DOHH2 (cell line): ENCODE measurements around the gene COLEC12.

Experiments
- H3F3A ChIP-seq: fragments of 200-600 bp; sonication (generic), shearing (Covaris generic); 2 replicates; pipeline ENCODE4 v1.6.0; 2016; ENCODE audit warnings: antibody characterized with exemption, mild to moderate bottlenecking; ENCODE audit not compliant: control insufficient read depth, insufficient read depth
- H3K27ac ChIP-seq: fragments of 200-600 bp; sonication (generic); 2 replicates; pipeline ENCODE4 v1.5.1; 2014; ENCODE audit warnings: low read depth, mild to moderate bottlenecking, low read length, moderate library complexity
- H3K27me3 ChIP-seq: fragments of 200-600 bp; sonication (generic); 2 replicates; pipeline ENCODE4 v1.6.1; 2014; ENCODE audit warnings: mild to moderate bottlenecking, low read length, mixed read lengths; ENCODE audit not compliant: control insufficient read depth
- H3K36me3 ChIP-seq: fragments of 200-600 bp; sonication (generic); 2 replicates; pipeline ENCODE4 v1.6.1; 2014; ENCODE audit warnings: mild to moderate bottlenecking, low read length, moderate library complexity, mixed read lengths; ENCODE audit not compliant: control insufficient read depth
- H3K4me1 ChIP-seq: fragments of 200-600 bp; sonication (generic); 2 replicates; pipeline ENCODE4 v1.6.1; 2014; ENCODE audit warnings: mild to moderate bottlenecking, low read length, mixed read lengths; ENCODE audit not compliant: control insufficient read depth
- H3K4me2 ChIP-seq: fragments of 200-600 bp; sonication (generic); 2 replicates; pipeline ENCODE4 v1.6.0; 2014; ENCODE audit warnings: mild to moderate bottlenecking, low read length, moderate library complexity
- H3K4me3 ChIP-seq: fragments of 200-600 bp; sonication (generic); 2 replicates; pipeline ENCODE4 v1.5.1; 2014; ENCODE audit warnings: mild to moderate bottlenecking, low read length, mixed read lengths
- H3K79me2 ChIP-seq: fragments of 200-600 bp; sonication (generic); 2 replicates; pipeline ENCODE4 v1.6.1; 2014; ENCODE audit warnings: mild to moderate bottlenecking, low read length, mixed read lengths; ENCODE audit not compliant: control insufficient read depth
- H3K9me2 ChIP-seq: fragments of 200-600 bp; sonication (generic); replicated peaks from 2 replicates; pipeline ENCODE4 v1.6.1; 2014; ENCODE audit warnings: mild to moderate bottlenecking, low read length, mixed read lengths; ENCODE audit not compliant: control insufficient read depth
- H3K9me3 ChIP-seq: fragments of 200-600 bp; sonication (generic); 2 replicates; pipeline ENCODE4 v1.6.1; 2014; ENCODE audit warnings: antibody characterized with exemption, low read length, mixed read lengths; ENCODE audit not compliant: control insufficient read depth, insufficient read depth
- H4K20me1 ChIP-seq: fragments of 200-600 bp; sonication (generic); 2 replicates; pipeline ENCODE4 v1.6.0; 2014; ENCODE audit warnings: low read depth, mild to moderate bottlenecking, antibody characterized with exemption, low read length, moderate library complexity; ENCODE audit not compliant: control insufficient read depth, insufficient read depth
- EZH2phosphoT487 ChIP-seq: fragments of 200-600 bp; sonication (generic); IDR thresholded peaks from 2 replicates; pipeline ENCODE4 v1.6.1; 2017; ENCODE audit warnings: borderline replicate concordance, mild to moderate bottlenecking, antibody characterized with exemption, low read length, moderate library complexity, mixed read lengths
- TF ChIP-seq, protein P1 (sequence below): fragments of 200-600 bp; sonication (generic); IDR thresholded peaks from one replicate; pipeline ENCODE4 v1.5.1; 2014; ENCODE audit warnings: antibody characterized with exemption, mild to moderate bottlenecking, low read depth, low read length; ENCODE audit not compliant: poor library complexity, severe bottlenecking

Gene COLEC12

GRCh38 chr18:470661-471501 is 29.6 kb downstream of the COLEC12 start:
- no peaks in the 10 kb centered on the region for H3K36me3 ChIP-seq
- no peaks in the 10 kb centered on the region for H3K9me3 ChIP-seq
- H3K27me3 ChIP-seq, result no peaks in the 10 kb centered on the region
- H4K20me1 ChIP-seq, result no peaks in the 10 kb centered on the region
- H3F3A ChIP-seq, result no peaks in the 10 kb centered on the region
- H3K79me2 ChIP-seq, result no peaks in the 10 kb centered on the region
- TF ChIP-seq EZH2phosphoT487, result no peak
- TF ChIP-seq, protein P1, sequence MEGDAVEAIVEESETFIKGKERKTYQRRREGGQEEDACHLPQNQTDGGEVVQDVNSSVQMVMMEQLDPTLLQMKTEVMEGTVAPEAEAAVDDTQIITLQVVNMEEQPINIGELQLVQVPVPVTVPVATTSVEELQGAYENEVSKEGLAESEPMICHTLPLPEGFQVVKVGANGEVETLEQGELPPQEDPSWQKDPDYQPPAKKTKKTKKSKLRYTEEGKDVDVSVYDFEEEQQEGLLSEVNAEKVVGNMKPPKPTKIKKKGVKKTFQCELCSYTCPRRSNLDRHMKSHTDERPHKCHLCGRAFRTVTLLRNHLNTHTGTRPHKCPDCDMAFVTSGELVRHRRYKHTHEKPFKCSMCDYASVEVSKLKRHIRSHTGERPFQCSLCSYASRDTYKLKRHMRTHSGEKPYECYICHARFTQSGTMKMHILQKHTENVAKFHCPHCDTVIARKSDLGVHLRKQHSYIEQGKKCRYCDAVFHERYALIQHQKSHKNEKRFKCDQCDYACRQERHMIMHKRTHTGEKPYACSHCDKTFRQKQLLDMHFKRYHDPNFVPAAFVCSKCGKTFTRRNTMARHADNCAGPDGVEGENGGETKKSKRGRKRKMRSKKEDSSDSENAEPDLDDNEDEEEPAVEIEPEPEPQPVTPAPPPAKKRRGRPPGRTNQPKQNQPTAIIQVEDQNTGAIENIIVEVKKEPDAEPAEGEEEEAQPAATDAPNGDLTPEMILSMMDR, result no peak
- no peaks in the 10 kb centered on the region for H3K9me2 ChIP-seq
- no peak overlapping the region for H3K4me2 ChIP-seq
- H3K4me1 ChIP-seq, result no peaks in the 10 kb centered on the region
- no peak overlapping the region for H3K27ac ChIP-seq
- no peak overlapping the region for H3K4me3 ChIP-seq

DNA sequence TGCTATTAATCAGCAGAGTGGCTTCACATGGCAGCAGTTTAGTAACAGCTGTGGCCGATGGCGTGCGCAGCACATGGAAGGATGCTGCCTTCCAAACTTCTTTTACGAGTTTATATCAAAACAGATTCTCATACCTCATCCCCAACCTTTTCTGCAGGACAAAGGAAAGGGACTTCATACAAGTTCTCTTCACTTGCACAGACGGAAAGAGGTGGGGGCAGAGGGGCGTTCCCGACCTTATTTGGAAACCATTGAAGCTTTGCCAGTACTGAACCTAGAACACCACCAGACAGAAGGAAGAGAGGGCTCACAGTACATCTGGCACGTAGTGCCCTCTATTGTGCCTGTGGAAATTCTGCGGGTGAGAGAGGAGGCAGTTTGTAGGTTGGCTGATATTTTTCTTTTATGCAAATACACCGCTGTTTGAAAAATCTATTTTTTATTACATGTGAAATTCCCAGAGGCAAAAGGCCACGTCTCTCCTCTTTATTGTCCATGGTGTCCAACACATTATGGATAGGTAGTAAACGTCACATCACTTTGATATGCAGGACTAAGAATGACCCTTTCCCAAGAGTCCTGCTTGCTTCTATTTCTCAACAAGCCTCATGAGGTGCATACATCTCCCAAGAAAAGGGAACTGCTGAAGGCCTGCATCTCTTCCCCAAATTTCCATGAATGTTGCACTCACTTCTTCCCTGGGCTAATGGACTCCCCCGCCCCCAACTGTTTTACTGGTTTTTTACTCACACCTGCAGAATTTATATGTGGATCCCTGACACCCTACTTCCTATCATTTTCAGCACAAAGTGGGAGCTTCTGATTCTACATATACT is 31.3 kb downstream of the COLEC12 start:
- H3K36me3 ChIP-seq, result no peaks in the 10 kb centered on the region

DNA sequence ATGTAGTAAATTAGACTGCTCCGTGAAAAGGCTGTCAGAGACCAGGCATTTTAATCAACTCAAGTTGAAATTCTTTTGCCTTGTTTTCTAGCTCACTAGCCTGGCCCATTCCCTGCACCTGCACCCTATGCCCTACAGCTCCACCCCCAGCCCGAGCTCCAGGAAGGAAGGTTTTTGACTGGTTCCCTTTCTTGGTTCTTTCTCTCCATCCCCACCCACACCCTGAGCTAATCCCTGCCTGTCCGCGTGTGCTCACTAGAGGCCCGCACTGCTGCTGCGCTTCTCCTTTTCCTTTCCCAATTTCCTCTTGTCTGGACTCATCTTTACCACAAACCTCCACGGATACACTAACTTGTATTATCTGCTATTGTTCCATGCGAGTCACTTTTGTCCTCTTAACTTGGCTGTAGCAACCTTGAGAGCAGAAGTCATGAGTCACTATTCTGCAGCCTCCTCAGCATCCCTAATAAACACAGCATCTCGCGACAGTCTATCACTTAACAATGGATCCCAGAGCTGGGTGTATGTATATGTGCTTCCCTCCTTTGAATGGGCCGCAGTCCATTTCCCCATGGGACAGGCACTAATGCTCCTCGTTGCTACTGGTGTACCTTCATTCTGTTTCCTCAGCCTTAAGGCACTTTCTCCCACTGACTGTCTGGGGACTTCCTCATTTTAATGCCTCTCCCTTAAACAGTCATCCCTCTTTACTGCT is 36.5 kb downstream of the COLEC12 start:
- Histone ChIP-seq H3K9me3 (no peaks in the 10 kb centered on the region), H3K4me2 (no peak overlapping the region), H3K36me3 (no peaks in the 10 kb centered on the region), H3F3A (no peaks in the 10 kb centered on the region), H3K79me2 (no peaks in the 10 kb centered on the region), H3K4me1 (no peaks in the 10 kb centered on the region), H4K20me1 (no peaks in the 10 kb centered on the region), H3K27ac (no peak overlapping the region), H3K27me3 (peaks cover 7% of the 10 kb centered on the region; the same call in 1 of the 2 replicates), H3K9me2 (no peaks in the 10 kb centered on the region), H3K4me3 (no peak overlapping the region)
- TF ChIP-seq, protein P1, result no peak
- no peak for TF ChIP-seq EZH2phosphoT487

More for the DNA sequence above, 31.3 kb downstream of the COLEC12 start:
- H3K27ac ChIP-seq, result no peak overlapping the region
- no peaks in the 10 kb centered on the region for H3K9me2 ChIP-seq
- no peaks in the 10 kb centered on the region for H3F3A ChIP-seq
- no peak overlapping the region for H3K4me2 ChIP-seq
- TF ChIP-seq EZH2phosphoT487, result no peak
- TF ChIP-seq, protein P1, result no peak
- no peaks in the 10 kb centered on the region for H3K9me3 ChIP-seq
- H3K27me3 ChIP-seq, result peaks cover 5% of the 10 kb centered on the region; the same call in 1 of the 2 replicates
- no peaks in the 10 kb centered on the region for H3K79me2 ChIP-seq
- no peaks in the 10 kb centered on the region for H3K4me1 ChIP-seq
- no peak overlapping the region for H3K4me3 ChIP-seq
- no peaks in the 10 kb centered on the region for H4K20me1 ChIP-seq
